Right lobe of liver (tissue), 4 donors: ENCODE results near the gene PPP1CA.

Experiments used
- POLR2A ChIP-seq: fragments of 450-650 bp; IDR thresholded peaks from one replicate; pipeline ENCODE4 v1.6.1; 2017; ENCODE audit warnings: antibody characterized with exemption, mild to moderate bottlenecking
- TF ChIP-seq, protein P1 (sequence below), 4 donors: fragments of 200-600 bp in 3 of 4; fragments of 450-650 bp in 1 of 4; IDR thresholded peaks; one replicate each; pipeline versions ENCODE4 v1.5.1 to v1.8.0; 2016 to 2022; ENCODE audit warnings: antibody characterized with exemption in 4 of 4, mild to moderate bottlenecking in 2 of 4
- donor health status: DM: no; HTN: no; CAD: no.
- donor health status: DM: no; HTN: no; CAD: no.
- donor health status: DM: no; HTN: yes; CAD: no.

DNA sequence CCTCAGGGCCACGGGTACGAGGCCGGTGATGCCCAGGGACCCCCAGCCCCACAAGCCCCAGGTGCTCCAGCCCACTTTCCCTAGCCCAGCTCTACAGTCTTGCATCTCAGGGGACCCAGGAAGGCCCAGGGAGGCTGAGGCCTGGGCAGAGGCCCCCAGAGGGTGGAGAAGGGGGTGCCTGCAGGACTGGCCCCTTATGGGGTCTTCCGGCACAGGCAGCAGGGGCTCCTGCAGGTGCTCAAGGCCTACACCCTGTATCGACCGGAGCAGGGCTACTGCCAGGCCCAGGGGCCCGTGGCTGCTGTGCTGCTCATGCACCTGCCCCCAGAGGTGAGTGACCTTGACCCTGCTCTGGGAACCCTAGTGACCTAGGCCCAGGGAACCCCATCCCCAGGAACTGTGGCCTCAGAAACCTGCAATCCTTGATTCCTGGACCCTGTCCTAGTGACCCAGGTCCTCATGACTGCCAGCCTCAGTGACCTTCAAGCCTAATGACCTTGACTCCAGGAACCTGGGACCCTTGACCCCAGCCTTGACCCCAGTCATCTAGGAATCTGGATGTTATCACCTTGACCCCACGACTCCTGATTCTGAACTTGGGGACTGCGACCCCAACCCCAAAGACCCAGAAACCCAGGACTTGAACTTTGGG, 4.2 kb upstream of the PPP1CA start:
- TF ChIP-seq, protein P1, sequence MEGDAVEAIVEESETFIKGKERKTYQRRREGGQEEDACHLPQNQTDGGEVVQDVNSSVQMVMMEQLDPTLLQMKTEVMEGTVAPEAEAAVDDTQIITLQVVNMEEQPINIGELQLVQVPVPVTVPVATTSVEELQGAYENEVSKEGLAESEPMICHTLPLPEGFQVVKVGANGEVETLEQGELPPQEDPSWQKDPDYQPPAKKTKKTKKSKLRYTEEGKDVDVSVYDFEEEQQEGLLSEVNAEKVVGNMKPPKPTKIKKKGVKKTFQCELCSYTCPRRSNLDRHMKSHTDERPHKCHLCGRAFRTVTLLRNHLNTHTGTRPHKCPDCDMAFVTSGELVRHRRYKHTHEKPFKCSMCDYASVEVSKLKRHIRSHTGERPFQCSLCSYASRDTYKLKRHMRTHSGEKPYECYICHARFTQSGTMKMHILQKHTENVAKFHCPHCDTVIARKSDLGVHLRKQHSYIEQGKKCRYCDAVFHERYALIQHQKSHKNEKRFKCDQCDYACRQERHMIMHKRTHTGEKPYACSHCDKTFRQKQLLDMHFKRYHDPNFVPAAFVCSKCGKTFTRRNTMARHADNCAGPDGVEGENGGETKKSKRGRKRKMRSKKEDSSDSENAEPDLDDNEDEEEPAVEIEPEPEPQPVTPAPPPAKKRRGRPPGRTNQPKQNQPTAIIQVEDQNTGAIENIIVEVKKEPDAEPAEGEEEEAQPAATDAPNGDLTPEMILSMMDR (IDR thresholded peaks at IDR 0.05): no peak
- TF ChIP-seq POLR2A: no peak
